Adrenal gland (tissue), 5 donors: ENCODE measurements around the gene TBX15.

Experiments
- POLR2A ChIP-seq, 2 donors: fragments of 450-650 bp; IDR thresholded peaks; one replicate each; pipeline ENCODE4 v1.6.1; 2017; ENCODE audit warnings: antibody characterized with exemption in 2 of 2, mild to moderate bottlenecking in 2 of 2, moderate library complexity in 1 of 2
- TF ChIP-seq, protein P1 (sequence below), 6 experiments: fragments of 450-650 bp in 4 of 6; fragments of 200-600 bp in 2 of 6; sonication (generic) in 1 of 6; IDR thresholded peaks; 1 replicate in 5 of 6; 2 replicates in 1 of 6; pipeline versions ENCODE4 v1.5.1 to v1.8.0; 2016 to 2021; ENCODE audit warnings: antibody characterized with exemption in 6 of 6, mild to moderate bottlenecking in 2 of 6, moderate library complexity in 1 of 6
- donor health status: DM: no; HTN: no; CAD: no.

DNA sequence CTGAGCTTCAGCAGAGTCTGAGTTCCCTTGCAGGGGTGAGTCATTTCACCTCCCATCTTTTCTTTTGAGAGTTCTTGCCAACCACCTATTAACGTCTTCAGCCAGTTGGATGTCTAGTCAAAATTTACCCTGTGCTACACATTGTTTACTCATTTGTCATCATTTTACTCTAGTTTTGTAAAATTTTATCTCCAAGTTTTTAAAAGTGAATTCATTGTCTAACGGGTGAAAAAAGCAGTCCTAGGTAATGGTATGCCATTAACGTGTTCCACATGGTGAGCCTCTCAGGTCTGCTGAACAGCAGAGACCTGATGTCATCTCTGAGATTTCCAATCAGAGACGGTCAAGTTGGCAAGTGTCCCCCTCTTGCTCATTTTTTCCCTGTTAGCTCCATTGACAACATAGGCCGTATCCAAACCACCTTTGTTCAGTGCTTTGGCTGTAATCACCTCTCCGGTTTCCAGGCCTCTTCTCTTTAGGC, 85.4 kb downstream of the TBX15 start:
- TF ChIP-seq, protein P1, sequence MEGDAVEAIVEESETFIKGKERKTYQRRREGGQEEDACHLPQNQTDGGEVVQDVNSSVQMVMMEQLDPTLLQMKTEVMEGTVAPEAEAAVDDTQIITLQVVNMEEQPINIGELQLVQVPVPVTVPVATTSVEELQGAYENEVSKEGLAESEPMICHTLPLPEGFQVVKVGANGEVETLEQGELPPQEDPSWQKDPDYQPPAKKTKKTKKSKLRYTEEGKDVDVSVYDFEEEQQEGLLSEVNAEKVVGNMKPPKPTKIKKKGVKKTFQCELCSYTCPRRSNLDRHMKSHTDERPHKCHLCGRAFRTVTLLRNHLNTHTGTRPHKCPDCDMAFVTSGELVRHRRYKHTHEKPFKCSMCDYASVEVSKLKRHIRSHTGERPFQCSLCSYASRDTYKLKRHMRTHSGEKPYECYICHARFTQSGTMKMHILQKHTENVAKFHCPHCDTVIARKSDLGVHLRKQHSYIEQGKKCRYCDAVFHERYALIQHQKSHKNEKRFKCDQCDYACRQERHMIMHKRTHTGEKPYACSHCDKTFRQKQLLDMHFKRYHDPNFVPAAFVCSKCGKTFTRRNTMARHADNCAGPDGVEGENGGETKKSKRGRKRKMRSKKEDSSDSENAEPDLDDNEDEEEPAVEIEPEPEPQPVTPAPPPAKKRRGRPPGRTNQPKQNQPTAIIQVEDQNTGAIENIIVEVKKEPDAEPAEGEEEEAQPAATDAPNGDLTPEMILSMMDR (IDR thresholded peaks at IDR 0.05), result no peak
- TF ChIP-seq POLR2A (IDR thresholded peaks at IDR 0.05), result no peak
